Activated naive CD8-positive, alpha-beta T cell treated with anti-CD3 and anti-CD28 coated beads for 36 hours (primary cell): ENCODE data around the gene SELENOW. TPM values are rescaled to one million over a fixed set of nuclear protein-coding genes. Genes with fewer than 3 reads are reported as not detected.
A peak's percentile ranks its signal among the peaks of the same experiment; 100 is the strongest.
"Not testable (repeated sequence)": the region's sequence is repeated elsewhere in the genome, so short reads cannot be mapped to it uniquely, and the experiment has no call there.

Source experiments
- DNase-seq: peaks from one replicate; pipeline ENCODE4 v3.0.0; 2021
- H3K27ac Mint-ChIP-seq: one replicate; pipeline ENCODE4 v1.8.0; 2022; ENCODE audit warnings: mild to moderate bottlenecking, moderate library complexity, mixed read lengths
- H3K27me3 Mint-ChIP-seq: one replicate; pipeline ENCODE4 v1.8.0; 2022; ENCODE audit warnings: mild to moderate bottlenecking, mixed read lengths
- H3K36me3 Mint-ChIP-seq: one replicate; pipeline ENCODE4 v1.8.0; 2021; ENCODE audit warnings: mild to moderate bottlenecking, mixed read lengths
- H3K4me1 Mint-ChIP-seq: one replicate; pipeline ENCODE4 v1.8.0; 2021; ENCODE audit warnings: mixed read lengths
- H3K4me3 Mint-ChIP-seq: one replicate; pipeline ENCODE4 v1.8.0; 2022; ENCODE audit warnings: mild to moderate bottlenecking, moderate library complexity, mixed read lengths
- H3K9me3 Mint-ChIP-seq: one replicate; pipeline ENCODE4 v1.8.0; 2022; ENCODE audit warnings: mixed read lengths
- total RNA-seq, 2 experiments: library from RNA; stranded (reverse); gene quantifications; one replicate each; pipeline ENCODE4 v1.2.3, GENCODE V29; 2021

SELENOW gene
- 100 to 1,000 TPM in 1 of 2 experiments, 10 to 100 TPM in 1; 99.1 to 107 TPM for total RNA-seq

DNA sequence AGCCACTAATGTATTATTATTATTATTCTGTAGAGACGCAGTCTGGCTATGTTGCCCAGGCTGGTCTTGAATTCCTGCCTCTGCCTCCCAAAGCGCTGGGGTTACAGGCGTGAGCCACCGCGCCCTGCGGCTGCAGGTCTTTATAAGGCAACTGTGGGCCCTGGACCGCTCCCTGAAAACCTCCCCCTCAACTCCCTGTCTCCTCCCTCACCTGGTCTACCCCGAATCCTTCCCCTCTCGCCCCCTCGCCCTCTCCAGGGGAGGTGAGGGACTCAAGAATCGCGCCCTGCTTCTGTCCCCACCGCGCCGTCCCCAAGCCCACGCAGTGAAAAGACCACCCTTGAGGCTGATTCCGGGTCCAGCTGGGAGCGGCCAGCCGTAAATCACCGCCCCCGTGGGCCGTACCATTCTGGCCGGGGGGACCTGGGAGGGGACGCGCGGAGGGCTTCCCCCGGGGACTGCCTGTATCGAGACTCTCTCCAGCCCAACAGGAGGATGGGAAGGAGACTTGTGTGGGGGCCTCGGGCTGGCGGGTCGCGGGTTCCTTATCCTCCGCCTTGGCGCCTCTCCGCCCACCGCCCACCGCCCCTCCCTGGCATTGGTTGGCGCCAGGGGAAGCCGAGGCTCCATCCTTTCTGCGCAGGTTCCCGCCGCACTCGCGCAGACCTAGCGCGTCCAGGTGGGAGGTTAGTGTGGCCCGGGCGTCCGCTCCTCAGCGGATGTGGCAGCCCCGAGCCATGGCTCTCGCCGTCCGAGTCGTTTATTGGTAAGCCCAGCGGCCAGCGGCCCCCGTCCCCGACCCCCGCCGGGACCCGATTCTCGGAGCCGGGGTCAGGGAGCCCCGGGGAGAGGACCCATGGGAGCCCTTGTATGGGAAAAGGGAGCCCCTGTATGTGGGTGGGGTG is at the start of gene SELENOW:
SELENOW (plus strand) TSS at position 655 of the 905 bp plus-strand sequence; CDS start at position 738, 83 bp downstream.
- H3K36me3 Mint-ChIP-seq: peaks cover 20% of the 10 kb centered on the region
- peak within 1 kb of the TSS; percentile 90 for H3K27ac Mint-ChIP-seq
- H3K27me3 Mint-ChIP-seq: no peaks in the 10 kb centered on the region
- peak within 1 kb of the TSS; percentile 97 for H3K4me3 Mint-ChIP-seq
- peak; percentile 85 for DNase-seq
- no peaks in the 10 kb centered on the region for H3K9me3 Mint-ChIP-seq
- H3K4me1 Mint-ChIP-seq: peaks cover 9% of the 10 kb centered on the region

DNA sequence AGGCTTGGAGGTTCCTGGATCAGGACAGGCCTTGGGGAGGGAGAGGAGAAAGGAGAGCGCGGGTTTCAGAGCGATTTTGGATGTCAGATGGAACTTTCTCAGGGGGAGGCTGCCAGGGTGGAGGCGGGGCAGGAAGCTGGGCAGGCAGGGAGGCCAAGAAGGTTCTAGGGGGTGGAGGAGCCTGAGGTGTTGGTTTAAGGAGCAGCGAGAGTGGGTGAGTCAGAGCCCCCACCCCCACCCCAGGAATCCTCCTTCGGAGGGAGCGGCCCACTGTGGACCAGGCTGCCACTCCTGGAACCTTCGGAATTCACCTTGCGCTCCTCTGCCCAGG is 49.1 kb upstream of the SELENOW start:
- no peaks in the 10 kb centered on the region for H3K36me3 Mint-ChIP-seq
- DNase-seq: peak; percentile 30
- no peak overlapping the region for H3K27ac Mint-ChIP-seq
- peaks cover 3% of the 10 kb centered on the region for H3K9me3 Mint-ChIP-seq
- H3K27me3 Mint-ChIP-seq: peaks cover 38% of the 10 kb centered on the region
- peaks cover 17% of the 10 kb centered on the region for H3K4me1 Mint-ChIP-seq
- peak overlapping the region; percentile 85 for H3K4me3 Mint-ChIP-seq

DNA sequence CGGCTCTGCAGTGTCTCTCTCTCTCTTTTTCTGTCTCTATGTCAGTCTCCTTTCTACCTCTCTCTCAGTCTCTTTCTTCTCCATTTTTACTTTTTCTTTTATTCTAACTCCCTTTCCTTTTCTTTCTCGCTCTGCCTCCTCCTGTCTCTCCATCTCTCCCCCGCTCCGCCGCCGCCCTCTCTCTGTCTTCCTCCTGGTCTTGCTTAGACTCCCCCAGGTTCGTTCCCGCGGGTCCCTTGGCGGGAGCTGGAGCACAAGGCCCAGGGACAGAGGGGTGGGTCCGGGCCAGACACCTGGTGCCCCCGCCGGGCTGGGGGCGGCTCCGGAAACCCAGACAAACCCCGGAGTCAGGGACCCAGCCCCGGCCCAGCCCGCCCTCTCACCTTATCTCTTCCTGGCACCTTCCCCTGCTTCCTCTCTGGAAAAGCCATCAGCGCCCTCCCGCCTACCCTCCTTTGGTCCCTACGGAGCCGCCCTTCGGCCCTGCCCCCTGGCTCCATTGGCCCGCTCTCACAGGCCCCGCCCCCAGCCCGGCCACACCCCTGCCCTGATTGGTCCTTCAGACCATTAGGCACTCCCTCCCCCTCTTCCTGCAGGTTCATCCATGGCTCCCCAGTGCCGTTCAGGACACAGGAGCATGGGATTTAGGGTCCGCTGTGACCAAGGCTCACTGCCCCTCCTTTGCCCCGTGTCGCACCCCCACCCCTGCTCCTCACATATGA is 48.5 kb upstream of the SELENOW start:
- Mint-ChIP-seq H3K36me3 (no peaks in the 10 kb centered on the region), H3K27ac (no peak overlapping the region), H3K4me3 (peak overlapping the region; percentile 85), H3K27me3 (peaks cover 36% of the 10 kb centered on the region), H3K4me1 (peaks cover 17% of the 10 kb centered on the region), H3K9me3 (peaks cover 3% of the 10 kb centered on the region)
- peak; percentile 69 for DNase-seq

DNA sequence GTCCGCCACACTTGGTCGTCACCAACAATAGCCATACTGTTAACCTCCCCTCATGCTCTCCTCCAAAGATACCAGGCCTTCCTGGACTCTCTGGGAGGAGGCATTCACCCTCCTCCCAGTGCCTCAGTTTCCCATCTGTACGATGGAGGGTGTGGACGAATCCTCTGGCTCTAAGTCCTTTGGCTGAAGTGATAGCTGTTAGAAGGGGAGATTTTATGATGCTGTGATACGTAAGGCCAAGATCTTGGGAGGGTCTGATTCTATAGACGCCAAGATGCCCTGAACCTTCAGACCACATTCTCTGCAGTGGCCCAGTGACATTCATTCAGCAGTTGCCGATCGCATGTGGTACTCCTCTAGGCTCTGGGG is 48.0 kb upstream of the SELENOW start:
- no peak for DNase-seq
- peaks cover 33% of the 10 kb centered on the region for H3K27me3 Mint-ChIP-seq
- H3K9me3 Mint-ChIP-seq: peaks cover 3% of the 10 kb centered on the region
- no peak overlapping the region for H3K27ac Mint-ChIP-seq
- peaks cover 17% of the 10 kb centered on the region for H3K4me1 Mint-ChIP-seq
- H3K4me3 Mint-ChIP-seq: peak overlapping the region; percentile 85
- no peaks in the 10 kb centered on the region for H3K36me3 Mint-ChIP-seq

DNA sequence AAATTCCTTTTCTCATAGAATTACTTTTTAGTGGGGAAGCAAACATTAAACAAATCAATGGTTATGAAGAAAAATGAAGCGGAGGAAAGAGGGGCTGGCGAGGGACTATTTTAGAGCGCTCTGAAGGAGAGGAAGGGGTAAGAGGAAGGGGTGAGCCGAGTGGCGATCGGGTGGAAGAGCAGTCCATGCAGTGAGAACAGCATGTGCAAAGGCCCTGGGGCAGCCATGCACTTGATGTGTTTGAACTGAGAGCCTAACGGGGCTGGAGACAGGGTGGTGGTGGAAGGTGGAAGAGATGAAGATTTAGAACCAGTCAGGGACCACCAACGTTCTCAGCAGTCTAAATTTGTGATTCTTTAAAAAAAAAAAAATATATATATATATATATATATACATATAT is 47.6 kb upstream of the SELENOW start:
- Mint-ChIP-seq H3K9me3 (peaks cover 3% of the 10 kb centered on the region), H3K36me3 (no peaks in the 10 kb centered on the region), H3K4me1 (peaks cover 17% of the 10 kb centered on the region), H3K4me3 (peak overlapping the region; percentile 11), H3K27ac (no peak overlapping the region), H3K27me3 (peaks cover 33% of the 10 kb centered on the region)
- DNase-seq: no peak

DNA sequence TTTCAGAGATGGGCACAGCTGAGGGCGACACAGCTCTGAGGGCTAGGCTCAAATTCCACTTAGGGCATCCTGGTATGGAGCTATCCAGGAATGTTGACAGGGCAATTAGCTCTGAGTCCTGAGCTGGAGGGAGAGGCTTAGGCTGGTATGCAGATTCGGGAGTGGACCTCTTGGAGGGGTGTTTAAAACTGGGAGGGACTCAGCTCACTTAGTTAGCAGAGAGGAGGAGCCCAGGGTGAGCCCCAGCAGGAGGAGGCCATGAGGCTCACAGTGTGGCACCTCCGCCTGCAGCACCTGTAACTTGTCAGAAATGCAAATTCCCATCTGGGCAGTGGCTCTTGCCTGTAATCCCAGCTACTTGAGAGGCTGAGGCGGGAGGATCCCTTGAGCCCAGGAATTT is 43.4 kb upstream of the SELENOW start:
- H3K4me1 Mint-ChIP-seq: peaks cover 3% of the 10 kb centered on the region
- H3K36me3 Mint-ChIP-seq: no peaks in the 10 kb centered on the region
- no peak for DNase-seq
- peaks cover 3% of the 10 kb centered on the region for H3K9me3 Mint-ChIP-seq
- no peak overlapping the region for H3K27ac Mint-ChIP-seq
- no peak overlapping the region for H3K4me3 Mint-ChIP-seq
- H3K27me3 Mint-ChIP-seq: peaks cover 9% of the 10 kb centered on the region

DNA sequence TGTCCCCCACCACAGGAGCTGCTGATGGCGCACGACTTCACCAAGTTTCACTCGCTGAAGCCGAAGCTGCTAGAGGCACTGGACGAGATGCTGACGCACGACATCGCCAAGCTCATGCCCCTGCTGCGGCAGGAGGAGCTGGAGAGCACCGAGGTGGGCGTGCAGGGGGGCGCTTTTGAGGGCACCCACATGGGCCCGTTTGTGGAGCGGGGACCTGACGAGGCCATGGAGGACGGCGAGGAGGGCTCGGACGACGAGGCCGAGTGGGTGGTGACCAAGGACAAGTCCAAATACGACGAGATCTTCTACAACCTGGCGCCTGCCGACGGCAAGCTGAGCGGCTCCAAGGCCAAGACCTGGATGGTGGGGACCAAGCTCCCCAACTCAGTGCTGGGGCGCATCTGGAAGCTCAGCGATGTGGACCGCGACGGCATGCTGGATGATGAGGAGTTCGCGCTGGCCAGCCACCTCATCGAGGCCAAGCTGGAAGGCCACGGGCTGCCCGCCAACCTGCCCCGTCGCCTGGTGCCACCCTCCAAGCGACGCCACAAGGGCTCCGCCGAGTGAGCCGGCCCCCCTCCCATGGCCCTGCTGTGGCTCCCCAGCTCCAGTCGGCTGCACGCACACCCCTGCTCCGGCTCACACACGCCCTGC is 37.5 kb upstream of the SELENOW start:
- H3K4me3 Mint-ChIP-seq: no peak overlapping the region
- H3K27ac Mint-ChIP-seq: no peak overlapping the region
- DNase-seq: no peak
- H3K4me1 Mint-ChIP-seq: peaks cover 15% of the 10 kb centered on the region
- peaks cover 4% of the 10 kb centered on the region for H3K36me3 Mint-ChIP-seq
- H3K27me3 Mint-ChIP-seq: no peaks in the 10 kb centered on the region
- no peaks in the 10 kb centered on the region for H3K9me3 Mint-ChIP-seq

DNA sequence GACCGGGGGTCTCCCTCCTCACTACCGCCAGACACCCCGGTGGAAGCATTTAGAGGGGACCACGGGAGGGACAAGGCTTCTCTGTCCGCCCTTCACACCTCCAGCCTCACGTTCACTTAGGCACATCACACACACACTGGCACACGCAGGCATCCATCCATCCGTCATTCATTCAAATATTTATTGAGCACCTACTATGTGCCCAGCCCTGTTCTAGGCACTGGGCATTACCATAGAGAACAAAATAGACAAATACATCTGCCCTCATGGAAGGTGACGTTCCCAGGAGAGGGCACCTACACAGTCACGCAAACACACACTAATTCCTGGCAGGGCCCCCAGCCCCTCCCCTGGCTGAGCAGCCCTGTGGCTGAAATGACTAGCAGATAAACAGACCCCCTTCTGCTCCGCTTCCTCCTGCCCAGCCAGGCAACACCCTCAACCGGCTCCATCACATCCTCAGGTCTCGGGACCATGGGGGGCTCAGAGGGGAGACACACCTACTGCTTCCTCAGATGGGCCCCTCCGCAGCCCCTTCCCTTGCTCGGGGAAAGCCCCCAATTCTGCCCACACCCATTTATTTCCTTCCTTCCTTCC is 36.9 kb upstream of the SELENOW start:
- peak overlapping the region; percentile 52 for H3K27ac Mint-ChIP-seq
- H3K27me3 Mint-ChIP-seq: no peaks in the 10 kb centered on the region
- no peak for DNase-seq
- H3K4me3 Mint-ChIP-seq: no peak overlapping the region
- H3K4me1 Mint-ChIP-seq: peaks cover 16% of the 10 kb centered on the region
- peaks cover 7% of the 10 kb centered on the region for H3K36me3 Mint-ChIP-seq
- H3K9me3 Mint-ChIP-seq: no peaks in the 10 kb centered on the region

DNA sequence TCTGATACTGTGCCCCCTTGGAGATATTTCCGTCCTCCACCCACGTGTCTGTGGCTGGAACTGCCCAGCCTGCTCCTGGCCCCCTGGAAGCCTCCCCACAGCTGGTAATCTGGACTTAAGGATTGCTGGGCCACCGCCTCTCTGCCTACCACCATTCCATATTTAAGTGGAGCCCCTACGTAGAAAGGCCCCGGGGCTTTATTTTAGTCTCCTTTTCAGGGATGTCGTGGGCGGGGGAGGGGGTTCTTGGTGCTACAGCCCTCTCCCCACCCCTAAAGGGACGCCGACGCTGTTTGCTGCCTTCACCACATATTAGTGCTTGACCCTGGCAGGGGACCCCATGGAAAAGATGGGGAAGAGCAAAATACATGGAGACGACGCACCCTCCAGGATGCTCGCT is 35.9 kb upstream of the SELENOW start:
- Mint-ChIP-seq H3K4me1 (peaks cover 21% of the 10 kb centered on the region), H3K27ac (peak overlapping the region; percentile 79), H3K27me3 (no peaks in the 10 kb centered on the region), H3K9me3 (no peaks in the 10 kb centered on the region), H3K4me3 (peak overlapping the region; percentile 77), H3K36me3 (peaks cover 12% of the 10 kb centered on the region)
- no peak for DNase-seq

DNA sequence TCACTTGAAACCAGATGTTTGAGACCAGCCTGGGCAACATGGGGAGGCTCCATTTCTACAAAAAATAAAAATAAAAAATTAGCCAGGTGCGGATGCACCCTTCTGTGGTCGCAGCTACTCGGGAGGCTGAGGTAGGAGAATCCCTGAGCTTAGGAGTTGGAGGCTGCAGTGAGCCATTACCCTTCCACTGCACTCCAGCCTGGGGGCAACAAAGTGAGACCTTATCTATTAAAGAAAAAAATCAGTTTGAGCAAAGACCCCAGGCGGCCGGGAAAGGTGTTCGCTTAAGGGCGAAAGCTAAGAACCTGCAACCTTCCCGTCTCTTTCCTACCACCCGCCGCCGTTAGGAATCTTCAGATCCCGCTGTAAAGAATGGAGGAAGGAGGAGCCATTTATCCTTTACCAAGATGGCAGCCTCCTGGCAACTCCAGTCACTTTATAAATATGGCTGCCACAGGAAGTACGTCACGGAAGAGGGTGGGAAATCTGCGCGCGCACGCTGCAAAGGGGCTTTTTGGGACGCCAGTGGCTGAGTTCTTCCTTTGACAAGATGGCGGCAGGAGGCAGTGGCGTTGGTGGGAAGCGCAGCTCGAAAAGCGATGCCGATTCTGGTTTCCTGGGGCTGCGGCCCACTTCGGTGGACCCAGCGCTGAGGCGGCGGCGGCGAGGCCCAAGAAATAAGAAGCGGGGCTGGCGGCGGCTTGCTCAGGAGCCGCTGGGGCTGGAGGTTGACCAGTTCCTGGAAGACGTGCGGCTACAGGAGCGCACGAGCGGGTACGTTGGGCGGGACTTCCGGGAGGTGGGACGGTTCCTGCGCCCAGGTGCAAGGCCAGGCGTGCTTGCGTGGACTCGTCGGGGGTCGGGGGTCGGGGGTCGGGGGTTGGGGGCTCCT is 33.2 kb upstream of the SELENOW start, which contains the start of gene NOP53:
NOP53 (plus strand) TSS at position 537 of the 892 bp plus-strand sequence; CDS start at position 551, 14 bp downstream.
- DNase-seq: peak; percentile 92
- peaks cover 27% of the 10 kb centered on the region for H3K36me3 Mint-ChIP-seq
- H3K9me3 Mint-ChIP-seq: no peaks in the 10 kb centered on the region
- H3K4me1 Mint-ChIP-seq: peaks cover 37% of the 10 kb centered on the region
- no peaks in the 10 kb centered on the region for H3K27me3 Mint-ChIP-seq
- peak within 1 kb of the TSS; percentile 100 for H3K27ac Mint-ChIP-seq
- peak within 1 kb of the TSS; percentile 99 for H3K4me3 Mint-ChIP-seq

DNA sequence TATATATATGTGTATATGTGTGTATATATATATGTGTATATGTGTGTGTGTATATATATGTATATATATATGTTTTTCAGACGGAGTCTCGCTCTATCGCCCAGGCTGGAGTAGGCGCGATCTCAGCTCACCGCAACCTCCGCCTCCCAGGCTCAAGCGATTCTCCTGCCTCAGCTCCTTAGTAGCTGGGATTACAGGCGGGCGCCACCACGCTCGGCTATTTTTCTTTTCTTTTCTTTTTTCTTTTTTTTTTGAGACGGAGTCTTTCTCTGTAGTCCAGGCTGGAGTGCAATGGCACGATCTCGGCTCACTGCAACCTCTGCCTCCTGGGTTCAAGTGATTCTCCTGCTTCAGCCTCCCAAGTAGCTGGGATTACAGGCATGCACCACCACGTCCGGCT is 32.4 kb upstream of the SELENOW start:
- Mint-ChIP-seq H3K27ac (peak overlapping the region; percentile 69), H3K4me3 (peak overlapping the region; percentile 99), H3K4me1 (peaks cover 40% of the 10 kb centered on the region), H3K36me3 (peaks cover 31% of the 10 kb centered on the region)
- H3K27me3 Mint-ChIP-seq, DNase-seq, H3K9me3 Mint-ChIP-seq: not testable (repeated sequence)

DNA sequence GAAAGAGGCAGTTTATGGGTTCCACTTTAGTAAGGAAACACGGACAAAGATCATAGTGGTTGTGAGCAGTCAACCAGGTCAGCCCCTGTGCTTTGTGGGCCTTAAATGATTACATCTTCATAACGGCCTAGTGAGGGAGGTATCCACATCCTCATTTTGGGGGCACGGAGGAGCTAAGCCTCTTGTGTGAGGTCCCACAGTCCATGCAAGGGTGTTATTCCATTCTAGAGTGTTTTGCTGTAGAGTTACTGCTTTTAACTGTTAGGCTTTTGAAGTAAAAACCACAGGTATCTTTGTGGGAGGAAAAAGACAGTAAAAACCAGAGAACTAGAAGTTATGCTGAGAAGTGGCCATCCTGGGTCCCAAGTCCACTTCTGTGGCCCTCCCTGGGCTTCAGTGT is 29.2 kb upstream of the SELENOW start:
- Mint-ChIP-seq H3K4me1 (peaks cover 30% of the 10 kb centered on the region), H3K9me3 (no peaks in the 10 kb centered on the region), H3K4me3 (peak overlapping the region; percentile 64), H3K27me3 (no peaks in the 10 kb centered on the region), H3K36me3 (peaks cover 46% of the 10 kb centered on the region), H3K27ac (peak overlapping the region; percentile 79)
- no peak for DNase-seq

DNA sequence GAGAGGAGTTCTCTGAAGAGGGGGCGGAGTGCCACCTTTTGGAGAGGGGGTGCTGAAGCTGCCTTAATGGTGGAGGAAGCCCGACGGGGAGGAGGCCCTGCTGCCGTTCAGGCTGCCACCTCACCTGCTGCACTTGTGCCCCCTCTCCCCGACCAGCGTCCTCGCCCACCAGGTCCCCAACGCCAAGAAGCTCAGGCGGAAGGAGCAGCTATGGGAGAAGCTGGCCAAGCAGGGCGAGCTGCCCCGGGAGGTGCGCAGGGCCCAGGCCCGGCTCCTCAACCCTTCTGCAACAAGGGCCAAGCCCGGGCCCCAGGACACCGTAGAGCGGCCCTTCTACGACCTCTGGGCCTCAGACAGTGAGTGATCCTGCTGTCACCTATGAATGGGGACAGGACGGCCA is 27.8 kb upstream of the SELENOW start:
- Mint-ChIP-seq H3K27ac (peak overlapping the region; percentile 54), H3K27me3 (no peaks in the 10 kb centered on the region), H3K4me1 (peaks cover 30% of the 10 kb centered on the region), H3K9me3 (no peaks in the 10 kb centered on the region), H3K4me3 (no peak overlapping the region), H3K36me3 (peaks cover 42% of the 10 kb centered on the region)
- no peak for DNase-seq
